Smooth muscle cell of the brain vasculature (primary cell): ENCODE measurements around the gene STK11.

Source experiments
- DNase-seq: peaks from one replicate; pipeline ENCODE4 v3.0.0-alpha.2; 2012; ENCODE audit warnings: low read depth, low spot score

STK11 gene

DNA sequence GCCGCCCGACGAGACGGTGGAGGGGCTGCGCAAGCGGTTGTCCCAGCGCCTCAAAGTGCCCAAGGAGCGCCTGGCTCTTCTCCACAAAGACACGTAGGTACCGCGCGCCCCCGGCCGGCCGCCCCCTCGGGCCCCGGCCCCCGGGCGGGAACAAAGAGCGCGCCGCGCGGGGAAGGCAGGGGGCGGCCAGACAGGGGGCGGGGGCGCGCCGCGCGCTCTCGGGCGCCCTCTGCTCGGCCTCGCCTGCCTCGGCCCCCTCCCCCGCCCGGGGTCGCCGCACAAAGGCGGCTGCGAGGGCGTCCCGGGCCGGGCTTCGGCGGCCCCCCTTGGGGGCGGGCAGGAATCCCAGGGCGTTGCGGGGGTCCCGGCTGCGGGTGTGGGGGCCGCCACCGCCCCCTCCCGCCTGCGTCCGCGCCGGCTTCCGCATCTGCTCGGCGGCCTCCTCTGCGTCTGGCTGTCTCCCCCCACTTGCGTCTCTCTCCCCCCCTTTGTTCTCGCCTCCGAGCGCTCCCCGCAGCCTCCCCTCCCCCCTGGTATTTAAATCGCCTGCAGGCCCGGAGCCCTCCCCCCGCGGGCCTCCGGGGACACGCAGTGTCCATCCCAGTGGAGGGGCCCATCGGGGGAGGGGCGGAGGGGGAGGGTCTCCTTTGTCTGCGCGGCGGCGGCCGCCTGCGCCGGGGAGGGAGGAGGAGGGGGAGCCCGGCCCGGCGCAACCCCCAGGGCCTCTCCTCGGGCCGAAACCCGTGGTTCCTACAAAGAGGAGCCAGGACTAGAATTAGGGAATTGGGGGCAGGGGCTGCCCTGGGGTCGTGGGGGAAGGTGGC is 45.1 kb downstream of the STK11 start:
- no peak for DNase-seq

DNA sequence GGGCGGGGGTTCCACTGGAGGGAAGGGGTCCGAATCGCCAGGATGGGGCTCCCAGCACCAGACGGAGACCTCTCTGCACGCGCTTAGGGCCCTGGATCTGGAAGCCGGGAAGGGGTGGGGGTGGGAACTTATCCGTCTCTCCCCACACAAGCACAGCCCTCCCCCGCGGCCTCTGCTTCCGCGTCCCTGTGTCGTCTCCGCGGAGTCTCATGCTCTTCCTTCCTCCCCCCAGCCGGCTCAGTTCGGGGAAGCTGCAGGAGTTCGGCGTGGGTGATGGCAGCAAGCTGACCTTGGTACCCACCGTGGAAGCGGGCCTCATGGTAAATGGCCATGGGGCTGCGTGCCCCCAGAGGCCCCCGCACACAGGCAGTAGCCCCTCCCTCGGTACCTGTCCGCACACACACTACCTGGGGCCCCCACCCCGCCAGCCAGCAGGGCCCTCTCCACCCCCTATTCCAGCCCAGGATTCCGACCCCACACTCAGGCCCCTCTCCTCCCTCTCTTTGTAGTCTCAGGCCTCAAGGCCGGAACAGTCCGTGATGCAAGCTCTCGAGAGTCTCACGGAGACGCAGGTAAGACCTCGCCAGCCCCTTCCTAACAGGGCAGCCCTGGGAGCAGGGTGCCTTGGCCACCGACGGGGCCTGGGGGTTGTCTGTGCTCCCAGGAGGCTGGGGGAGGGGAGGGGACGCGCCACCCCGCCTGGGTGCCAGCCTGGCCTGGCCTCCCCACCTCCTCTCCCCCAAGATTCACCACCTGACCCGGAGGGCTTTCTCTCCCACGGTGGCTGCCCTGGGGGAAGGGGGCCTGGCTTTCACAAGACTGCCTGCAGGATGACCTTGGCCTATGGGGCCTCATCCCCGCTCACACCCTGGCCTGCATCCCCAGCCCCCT is 46.0 kb downstream of the STK11 start:
- no peak for DNase-seq

DNA sequence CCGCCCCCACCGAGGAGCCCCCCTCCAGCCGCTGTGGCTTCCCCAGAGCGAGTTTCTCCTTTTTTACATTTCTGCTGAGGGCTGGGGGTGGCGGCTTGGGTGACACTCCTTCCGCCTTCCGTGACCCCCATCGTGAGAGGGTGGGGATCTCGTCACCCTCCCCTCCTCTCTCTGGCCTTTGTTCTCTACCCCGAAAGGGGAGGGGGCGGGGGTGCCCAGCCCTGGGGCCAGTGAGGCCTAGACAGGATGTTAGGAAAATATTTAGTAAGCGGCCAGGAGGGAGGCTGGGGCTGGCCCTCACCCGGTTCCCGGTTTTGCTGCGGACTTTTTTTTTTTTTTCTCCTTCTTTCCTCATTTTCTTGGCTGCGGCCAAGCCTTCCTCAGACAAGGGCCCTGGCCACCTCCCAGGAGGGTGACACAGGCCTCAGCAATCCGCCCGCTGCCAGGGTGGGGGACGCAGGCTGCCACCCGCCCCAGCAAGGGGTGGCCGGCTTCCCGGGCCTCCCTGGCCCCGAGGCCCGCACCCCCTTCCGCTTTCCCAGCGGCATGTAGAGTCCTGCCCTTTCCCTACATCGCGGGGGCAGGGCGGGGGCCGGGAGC is 46.7 kb downstream of the STK11 start:
- peak; percentile 85 for DNase-seq

DNA sequence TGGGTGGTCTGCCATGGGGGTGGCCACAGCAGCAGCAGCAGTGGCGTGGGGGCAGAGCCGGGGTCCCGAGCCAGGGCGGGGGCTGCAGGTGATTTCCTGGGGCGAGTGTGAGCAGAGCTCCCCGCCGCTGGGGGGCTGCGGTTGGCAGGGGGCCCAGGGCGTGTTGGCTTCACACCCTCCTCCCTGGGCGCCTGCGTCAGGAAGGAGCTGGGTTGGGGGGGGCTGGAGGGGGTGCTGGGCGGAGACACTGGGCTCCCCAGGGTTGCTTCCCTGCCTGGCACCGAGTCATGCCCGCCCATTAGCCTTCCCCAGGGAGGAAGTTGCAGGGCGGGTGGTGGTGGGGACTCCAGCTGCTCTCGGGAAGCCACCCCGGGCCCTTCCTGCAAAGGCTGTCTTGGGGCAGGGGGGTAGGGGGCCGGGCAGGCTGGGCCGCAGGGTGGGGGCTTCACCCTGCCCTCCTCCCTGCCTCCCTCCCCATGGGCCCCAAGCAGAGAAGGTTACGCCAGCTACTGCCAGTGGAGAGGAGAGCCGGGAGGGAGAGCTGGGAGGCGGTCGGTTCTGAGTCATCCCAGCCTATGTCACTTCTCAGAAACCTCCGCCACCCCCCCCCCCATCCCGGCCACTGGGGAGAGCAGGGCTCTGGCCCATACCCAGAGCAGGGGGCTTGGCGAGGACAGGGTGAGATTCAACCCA is 47.4 kb downstream of the STK11 start:
- peak; percentile 91 for DNase-seq

DNA sequence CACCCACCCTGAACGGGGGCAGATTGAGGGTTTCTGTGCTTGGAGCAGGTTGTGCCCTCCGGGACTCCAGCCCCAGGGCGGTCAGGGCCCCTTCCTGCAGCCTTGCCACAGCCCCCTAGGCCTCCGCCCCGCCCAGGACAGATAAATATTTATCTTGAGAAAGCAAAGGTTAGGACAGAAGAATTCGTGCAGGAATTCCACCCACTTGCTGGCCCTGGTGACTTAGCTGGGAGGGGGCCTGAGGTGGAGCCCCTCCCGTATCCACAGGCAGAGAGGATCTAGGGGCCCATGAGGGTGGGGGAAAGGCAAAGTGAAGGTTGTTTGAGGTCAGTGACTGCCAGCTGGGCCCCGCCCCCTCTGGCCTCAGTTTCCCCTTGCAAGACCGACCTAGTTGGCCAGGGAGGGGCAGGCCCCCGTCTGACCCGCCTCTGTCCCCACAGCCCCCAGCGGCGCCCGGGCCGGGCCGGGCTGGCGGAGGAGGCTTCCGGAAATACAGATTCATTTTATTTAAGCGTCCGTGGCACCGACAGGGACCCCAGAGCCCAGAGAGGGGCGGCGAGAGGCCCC is 48.0 kb downstream of the STK11 start:
- peak; percentile 78 for DNase-seq

DNA sequence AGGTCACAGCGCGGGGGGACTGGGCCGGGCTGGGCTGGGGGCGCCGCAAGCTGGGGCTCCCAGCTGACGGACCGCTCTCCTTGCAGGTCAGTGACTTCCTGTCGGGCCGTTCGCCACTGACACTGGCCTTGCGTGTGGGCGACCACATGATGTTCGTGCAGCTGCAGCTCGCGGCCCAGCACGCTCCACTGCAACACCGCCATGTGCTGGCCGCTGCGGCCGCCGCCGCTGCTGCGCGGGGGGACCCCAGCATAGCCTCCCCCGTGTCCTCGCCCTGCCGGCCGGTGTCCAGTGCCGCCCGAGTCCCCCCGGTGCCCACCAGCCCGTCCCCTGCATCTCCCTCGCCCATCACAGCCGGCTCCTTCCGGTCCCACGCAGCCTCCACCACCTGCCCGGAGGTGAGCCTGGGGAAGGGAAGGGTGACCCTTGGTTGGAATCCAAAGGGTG is 48.5 kb downstream of the STK11 start:
- no peak for DNase-seq

DNA sequence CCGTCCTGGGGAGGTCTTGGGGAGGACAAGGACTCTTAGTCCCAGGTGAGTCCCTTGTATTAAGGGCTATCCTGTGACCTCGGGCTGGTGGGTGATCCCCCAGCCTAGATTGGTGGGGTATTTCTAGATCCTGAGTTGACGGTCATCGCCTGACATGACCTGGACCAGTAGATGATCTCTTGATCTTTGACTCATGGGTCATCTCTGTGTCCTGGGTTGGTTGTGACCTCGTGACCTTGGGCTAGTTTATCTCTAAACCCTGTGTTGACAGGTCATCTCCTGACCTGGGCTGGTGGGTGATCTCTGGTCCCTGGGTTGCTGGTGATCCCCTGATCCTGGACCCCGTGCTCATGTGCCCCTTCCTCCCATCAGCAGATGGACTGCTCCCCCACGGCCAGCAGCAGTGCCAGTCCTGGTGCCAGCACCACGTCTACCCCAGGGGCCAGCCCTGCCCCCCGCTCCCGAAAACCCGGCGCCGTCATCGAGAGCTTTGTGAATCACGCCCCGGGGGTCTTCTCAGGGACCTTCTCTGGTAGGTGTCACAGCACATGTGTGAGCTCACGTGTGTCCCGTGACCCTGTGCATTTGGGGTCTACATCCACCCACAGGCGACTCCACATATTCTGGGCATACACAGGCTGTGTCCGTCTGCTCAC is 49.1 kb downstream of the STK11 start:
- DNase-seq = no peak

DNA sequence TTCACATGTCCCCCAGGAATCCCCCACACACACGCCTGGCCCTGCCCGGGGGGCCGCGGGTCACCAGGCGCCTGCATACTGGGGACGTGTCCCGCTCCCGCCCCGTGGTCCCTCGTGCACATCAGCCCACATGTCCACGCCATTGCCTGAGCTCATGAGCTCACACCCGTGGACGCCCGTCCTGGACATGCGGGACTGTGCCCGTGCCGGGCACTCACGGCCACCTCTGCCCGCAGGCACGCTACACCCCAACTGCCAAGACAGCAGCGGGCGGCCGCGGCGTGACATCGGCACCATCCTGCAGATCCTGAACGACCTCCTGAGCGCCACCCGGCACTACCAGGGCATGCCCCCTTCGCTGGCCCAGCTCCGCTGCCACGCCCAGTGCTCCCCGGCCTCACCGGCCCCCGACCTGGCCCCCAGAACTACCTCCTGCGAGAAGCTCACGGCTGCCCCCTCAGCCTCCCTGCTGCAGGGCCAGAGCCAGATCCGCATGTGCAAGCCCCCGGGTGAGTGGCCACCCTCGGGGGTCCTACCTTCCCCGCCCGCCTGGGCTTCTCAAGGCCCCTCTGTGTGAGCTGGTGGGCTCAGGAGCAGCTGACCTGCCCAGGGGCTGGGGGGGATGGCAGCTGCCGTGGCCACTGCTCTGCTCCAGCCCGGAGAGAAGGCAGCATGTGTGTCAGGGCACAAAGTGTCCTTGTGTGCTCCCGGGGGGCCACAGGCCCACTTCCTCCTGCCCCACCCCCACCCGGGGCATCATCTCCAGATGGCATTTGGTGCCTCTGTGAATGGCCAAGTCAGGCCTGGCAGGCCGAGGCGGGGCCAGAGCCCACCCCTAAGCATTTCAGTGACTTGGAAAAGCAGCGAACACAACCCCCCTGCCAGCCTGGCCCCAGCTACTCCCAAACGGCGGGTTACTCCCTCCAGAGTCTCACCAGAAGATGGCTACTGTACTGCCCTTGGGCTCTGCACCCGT is 49.9 kb downstream of the STK11 start:
- DNase-seq = no peak

DNA sequence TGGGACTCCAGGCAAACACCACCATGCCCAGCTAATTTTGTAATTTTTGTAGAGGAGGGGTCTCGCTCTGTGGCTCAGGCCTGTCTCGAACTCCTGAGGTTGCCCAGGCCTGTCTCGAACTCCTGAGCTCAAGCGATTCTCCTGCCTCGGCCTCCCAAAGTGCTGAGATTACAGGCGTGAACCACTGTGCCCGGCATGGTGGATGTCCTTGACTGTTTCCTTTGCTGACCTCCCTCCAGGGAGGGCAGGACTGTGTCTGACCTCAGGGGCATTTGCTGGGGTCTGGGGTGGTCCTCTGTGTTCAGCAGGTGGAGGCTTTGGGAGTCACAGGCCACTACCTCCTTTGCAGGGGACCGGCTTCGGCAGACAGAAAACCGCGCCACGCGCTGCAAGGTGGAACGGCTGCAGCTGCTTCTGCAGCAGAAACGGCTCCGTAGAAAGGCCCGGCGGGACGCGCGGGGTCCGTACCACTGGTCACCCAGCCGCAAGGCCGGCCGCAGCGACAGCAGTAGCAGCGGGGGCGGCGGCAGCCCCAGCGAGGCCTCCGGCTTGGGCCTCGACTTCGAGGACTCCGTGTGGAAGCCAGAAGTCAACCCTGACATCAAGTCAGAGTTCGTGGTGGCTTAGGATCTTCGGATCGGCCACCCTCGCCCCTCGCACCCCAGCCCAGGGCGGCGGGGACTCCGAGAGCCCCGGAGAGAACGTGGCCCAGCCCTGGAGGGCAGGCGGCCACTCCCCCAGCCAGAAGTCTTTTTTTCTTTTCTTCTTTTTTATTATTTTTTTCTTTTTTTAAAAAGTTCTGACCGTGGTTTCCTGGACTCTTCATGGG is 51.3 kb downstream of the STK11 start:
- DNase-seq = no peak

DNA sequence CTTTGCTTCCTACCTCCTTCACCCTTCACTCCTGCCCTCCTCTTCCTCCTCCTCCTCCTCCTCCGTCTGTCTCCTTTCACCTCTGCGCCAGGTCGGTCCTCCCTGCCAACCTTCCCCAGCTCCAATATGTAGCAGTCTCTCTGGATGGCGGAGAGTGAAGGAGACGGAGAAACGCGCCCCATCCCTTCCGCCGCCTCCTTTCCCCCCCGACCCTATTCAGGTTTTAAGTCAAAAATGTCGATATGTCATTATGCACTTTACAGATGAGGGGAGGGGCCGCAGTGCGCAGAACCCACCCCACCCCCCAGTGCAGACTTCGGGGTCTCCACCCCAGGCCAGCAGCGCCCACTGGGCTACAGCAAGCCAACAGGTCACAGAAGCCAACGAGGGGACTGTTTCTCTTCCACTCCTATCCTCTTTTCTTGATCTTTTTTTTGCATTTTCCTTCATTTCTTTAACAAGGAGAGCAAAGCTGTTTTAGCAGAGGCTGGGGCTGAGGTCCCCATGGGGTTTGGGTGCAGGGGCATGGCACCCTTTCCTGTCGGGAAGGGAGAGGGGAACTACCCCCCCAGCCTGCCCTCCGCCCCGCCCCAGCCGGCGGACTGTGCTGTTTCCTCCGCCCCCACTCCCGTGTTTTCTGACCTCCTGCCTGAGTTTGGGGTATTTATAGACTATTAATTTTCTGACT is 52.0 kb downstream of the STK11 start:
- DNase-seq = no peak

DNA sequence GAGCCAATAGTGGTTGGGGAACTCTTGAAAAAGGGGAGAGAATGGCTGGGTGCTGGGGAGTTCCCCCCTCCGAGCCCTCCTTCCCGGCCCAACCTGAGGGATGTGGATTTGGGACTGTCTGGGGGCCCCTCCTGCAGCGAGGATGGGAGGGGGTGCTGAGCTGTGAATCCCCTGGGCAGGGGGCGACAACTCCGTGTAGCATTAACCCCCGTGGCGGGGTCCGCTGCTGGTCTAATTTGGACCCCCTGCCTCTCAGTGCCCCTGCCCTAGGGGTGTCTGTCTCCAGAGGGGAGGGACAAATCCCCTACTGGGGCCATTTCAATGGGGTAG is 52.5 kb downstream of the STK11 start:
- no peak for DNase-seq

DNA sequence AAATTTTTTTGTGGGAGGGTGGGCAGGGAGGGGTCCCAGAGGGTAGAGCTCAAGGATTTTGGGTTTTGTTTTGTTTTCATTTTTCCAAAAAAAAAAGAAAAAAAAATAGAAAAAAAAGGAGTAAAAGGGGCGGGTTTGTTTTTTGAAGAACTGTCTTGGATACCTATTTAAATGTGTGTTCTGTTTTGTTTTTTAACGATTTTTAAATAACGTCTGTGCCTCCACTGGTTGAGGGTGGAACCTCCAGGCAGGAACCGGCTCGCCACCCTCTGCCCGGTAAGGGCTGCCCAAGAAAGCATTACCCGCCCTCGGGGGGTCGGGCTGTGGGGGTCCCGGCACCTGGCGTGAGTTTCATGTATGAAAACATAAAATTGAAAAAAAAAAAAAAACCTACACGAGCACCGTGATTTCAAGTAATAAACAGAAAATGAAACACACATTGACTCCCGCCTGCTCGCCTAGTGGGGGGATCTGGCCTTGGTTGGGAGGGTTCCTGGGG is 53.2 kb downstream of the STK11 start:
- DNase-seq = no peak

DNA sequence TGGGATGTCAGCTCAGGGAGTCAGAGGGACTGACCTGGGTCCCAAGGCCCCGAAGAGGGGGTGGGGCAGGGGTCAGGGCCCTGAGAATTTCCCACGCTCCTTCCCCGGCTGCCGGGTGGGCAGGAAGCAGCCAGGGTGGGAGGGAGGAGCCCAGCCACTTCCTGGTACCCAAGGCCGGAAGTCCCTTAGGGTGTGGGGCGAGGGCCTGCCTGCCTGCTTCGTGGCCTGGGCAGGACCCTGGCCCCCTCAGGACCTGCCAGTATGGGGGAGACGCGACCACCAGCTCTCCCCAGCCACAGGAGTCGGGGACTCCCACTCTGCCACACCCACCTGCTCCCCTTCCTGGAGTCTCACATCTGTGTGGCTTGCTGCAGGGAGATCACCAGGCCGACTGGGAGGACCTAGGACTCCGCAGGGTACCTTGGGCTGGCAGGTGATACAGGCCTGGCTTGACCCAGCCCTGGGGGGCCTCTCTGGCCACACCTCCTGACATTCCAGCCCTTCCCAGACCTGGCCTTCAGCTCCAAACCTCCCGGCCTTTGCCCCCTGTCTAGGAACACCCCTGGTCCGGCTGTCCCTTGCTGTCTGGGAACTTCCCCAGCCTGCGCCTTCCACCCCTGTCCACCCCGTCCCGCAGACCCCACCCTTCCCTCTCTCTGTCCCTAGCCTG is 53.8 kb downstream of the STK11 start:
- DNase-seq = no peak

DNA sequence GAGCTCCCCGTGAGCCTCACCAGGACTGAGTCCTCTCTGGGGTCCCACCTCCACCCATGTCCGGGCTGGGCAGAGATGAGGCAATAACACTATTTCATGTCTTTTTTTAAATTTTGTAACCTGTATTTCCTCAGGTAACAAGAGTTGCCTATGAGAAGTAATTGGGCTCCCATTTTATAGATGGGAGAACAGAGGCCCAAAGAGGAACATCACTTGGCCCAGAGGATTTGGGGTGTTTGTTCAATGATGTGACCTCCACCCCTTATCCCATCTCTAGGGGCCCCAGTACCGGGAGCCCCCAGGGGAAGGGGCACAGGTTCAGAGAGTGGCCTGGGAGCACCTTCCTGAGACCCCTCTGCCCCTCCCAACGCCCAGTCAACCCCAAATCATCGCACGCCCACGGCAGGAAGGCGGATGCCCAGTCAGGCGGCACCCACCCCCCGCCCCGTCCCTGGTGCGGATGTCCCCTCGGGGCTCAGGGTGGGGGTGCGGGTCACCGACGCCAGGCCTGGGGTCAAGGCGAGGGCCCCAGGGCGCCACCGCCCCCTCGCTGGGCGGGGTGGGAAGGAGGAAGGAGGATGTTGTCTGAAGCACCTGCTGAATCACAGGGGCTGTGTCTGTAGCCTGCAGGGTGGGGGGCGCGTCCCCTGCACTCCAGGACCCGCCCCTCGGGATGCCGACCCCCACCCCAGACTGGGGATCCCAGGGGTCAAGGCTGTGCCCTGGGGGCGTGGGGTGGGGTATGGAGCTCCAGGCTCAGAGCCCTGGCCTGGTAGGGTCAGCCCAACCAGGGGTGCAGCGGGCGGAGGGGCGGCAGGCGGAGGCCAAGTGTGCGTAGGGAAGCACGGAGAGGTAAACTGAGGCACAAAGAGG is 54.5 kb downstream of the STK11 start:
- DNase-seq = no peak

DNA sequence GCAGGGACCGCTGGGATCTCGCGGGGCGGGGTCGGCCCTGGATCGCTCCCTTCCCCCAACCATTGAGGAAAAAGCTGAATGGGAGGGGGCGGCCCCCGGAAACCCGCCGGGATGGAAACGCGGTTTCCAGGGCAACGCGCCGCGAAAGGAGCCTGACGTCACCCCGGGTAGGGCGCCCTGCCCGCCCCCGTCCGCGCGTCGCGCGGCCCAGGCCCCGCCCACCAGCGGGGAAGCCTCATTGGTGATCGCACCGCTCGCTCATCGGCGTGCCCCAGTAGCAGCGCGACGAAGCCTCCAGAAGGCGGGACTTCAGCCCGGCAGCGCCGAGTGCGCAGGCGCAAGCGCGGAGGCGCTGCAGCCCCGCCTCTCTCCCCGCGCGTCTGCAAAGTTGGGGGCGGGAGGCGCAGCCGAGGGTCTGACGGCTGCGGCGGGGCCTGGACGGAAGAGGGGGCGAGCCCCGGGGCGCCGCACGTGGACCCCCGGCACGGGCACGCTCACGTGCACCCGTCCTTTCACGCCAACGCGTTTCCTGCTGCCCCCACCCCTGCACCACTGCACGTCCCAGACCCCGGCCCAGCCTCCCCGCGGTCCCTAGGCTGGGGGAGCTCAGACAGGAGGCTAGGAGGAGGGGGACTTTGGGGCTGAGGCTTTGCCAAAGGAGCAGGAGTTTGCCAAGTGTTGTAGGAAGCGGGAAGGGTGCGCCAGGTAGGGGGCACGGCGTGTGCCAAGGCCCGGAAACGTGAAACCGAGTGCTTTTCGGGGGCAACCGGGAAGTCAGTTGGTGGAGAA is 55.4 kb downstream of the STK11 start:
- peak; percentile 92 for DNase-seq

DNA sequence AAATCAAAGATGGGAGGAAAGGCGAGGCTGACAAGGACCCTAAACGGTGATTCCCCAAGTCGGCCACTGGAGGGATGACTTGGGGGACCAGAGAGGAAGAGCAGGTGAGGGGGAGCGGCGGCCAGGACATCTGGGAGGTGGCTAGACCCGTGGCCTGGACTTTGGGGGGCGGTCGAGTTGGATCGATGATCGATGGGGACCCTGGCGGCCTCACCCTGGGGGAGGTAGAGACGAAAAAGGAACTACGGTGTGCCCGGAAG is 55.9 kb downstream of the STK11 start:
- no peak for DNase-seq
